ENCODE data around the gene IL13RA2. TPM values are rescaled to one million over a fixed set of nuclear protein-coding genes. Genes with fewer than 3 reads are reported as not detected.

Gene IL13RA2
- total and polyA plus RNA-seq, 2 donors (not counting 3 experiments of a cell fraction or from before 2014, with no cell fraction given), result not detected

GRCh38 chrX:114985967-114986592 is 31.3 kb downstream of the IL13RA2 start:
- no peak overlapping the region for H3K27ac ChIP-seq (ENCODE audit: insufficient read depth, low read depth, low read length)
- no peaks in the 10 kb centered on the region for H3K9me3 ChIP-seq (replicated peaks; ENCODE audit: control insufficient read depth, insufficient read depth, low read length)
- H3K36me3 ChIP-seq (ENCODE audit: control insufficient read depth in 2 of 2, extremely low read depth in 1 of 2, insufficient read depth in 2 of 2, low read length in 2 of 2), result no peaks in the 10 kb centered on the region
- H2AFZ ChIP-seq (ENCODE audit: low read depth, low read length), result no peak overlapping the region
- H3K79me2 ChIP-seq (ENCODE audit: control insufficient read depth, insufficient read depth, low read length), result no peaks in the 10 kb centered on the region
- ChIA-PET POLR2A (no interaction called here), CTCF (no interaction called here)
- intact Hi-C loops (cut with micrococcal nuclease), result no loop called here
- DNase-seq (ENCODE audit: low read depth, low spot score), result no peak
- no peaks in the 10 kb centered on the region for H3K27me3 ChIP-seq (ENCODE audit: control insufficient read depth in 2 of 2, insufficient read depth in 2 of 2, low read length in 2 of 2)
- no peak for FAIRE-seq
- dilution Hi-C loops (cut with MboI; ENCODE audit: extremely low pct_ligation_motif_present, low sequenced_read_pairs), result no loop called here
- no peaks in the 10 kb centered on the region for H3K9me1 ChIP-seq (replicated peaks; ENCODE audit: control insufficient read depth, extremely low read depth, insufficient read depth, low read length)
- H3K9ac ChIP-seq (replicated peaks; ENCODE audit: extremely low read depth, insufficient read depth, low read length), result no peak overlapping the region
- TF ChIP-seq FOS (IDR thresholded peaks at IDR 0.05; ENCODE audit: borderline replicate concordance, insufficient read depth, low read length) (no peak), JUN (IDR thresholded peaks at IDR 0.05; ENCODE audit: borderline replicate concordance, insufficient read depth, insufficient read length, low read depth) (no peak)
- no TSS peak for BruUV-seq (replicated peaks)
- H4K20me1 ChIP-seq (replicated peaks; ENCODE audit: control insufficient read depth, extremely low read depth, insufficient read depth, low read length), result no peaks in the 10 kb centered on the region
- H3K4me3 ChIP-seq (replicated peaks in 1 of 3; ENCODE audit: insufficient read depth in 1 of 3, low read depth in 1 of 3, low read length in 3 of 3), result no peak overlapping the region
- H3K4me1 ChIP-seq (ENCODE audit: control insufficient read depth, extremely low read depth, insufficient read depth, low read length), result no peaks in the 10 kb centered on the region
- no peak overlapping the region for H3K4me2 ChIP-seq (ENCODE audit: insufficient read depth, low read length)

GRCh38 chrX:114976292-114976691 is 41.1 kb downstream of the IL13RA2 start:
- BruUV-seq (replicated peaks), result no TSS peak
- no peaks in the 10 kb centered on the region for H3K27me3 ChIP-seq (ENCODE audit: control insufficient read depth in 2 of 2, insufficient read depth in 2 of 2, low read length in 2 of 2)
- intact Hi-C loops (cut with micrococcal nuclease) (no loop called here), dilution Hi-C loops (cut with MboI; ENCODE audit: extremely low pct_ligation_motif_present, low sequenced_read_pairs) (no loop called here)
- H3K4me2 ChIP-seq (ENCODE audit: insufficient read depth, low read length), result no peak overlapping the region
- no peaks in the 10 kb centered on the region for H3K4me1 ChIP-seq (ENCODE audit: control insufficient read depth, extremely low read depth, insufficient read depth, low read length)
- DNase-seq (ENCODE audit: low read depth, low spot score), result no peak
- H3K36me3 ChIP-seq (ENCODE audit: control insufficient read depth in 2 of 2, extremely low read depth in 1 of 2, insufficient read depth in 2 of 2, low read length in 2 of 2), result no peaks in the 10 kb centered on the region
- no peak overlapping the region for H3K4me3 ChIP-seq (replicated peaks in 1 of 3; ENCODE audit: insufficient read depth in 1 of 3, low read depth in 1 of 3, low read length in 3 of 3)
- TF ChIP-seq MYC (IDR thresholded peaks at IDR 0.05; ENCODE audit: low read depth, low read length), result no peak
- H3K27ac ChIP-seq (ENCODE audit: insufficient read depth, low read depth, low read length), result no peak overlapping the region
- no peak overlapping the region for H3K9ac ChIP-seq (replicated peaks; ENCODE audit: extremely low read depth, insufficient read depth, low read length)
- no peaks in the 10 kb centered on the region for H3K9me1 ChIP-seq (replicated peaks; ENCODE audit: control insufficient read depth, extremely low read depth, insufficient read depth, low read length)
- no peaks in the 10 kb centered on the region for H3K9me3 ChIP-seq (replicated peaks; ENCODE audit: control insufficient read depth, insufficient read depth, low read length)
- no peak overlapping the region for H2AFZ ChIP-seq (ENCODE audit: low read depth, low read length)
- FAIRE-seq, result no peak
- CTCF ChIA-PET, result no interaction called here
- no peaks in the 10 kb centered on the region for H3K79me2 ChIP-seq (ENCODE audit: control insufficient read depth, insufficient read depth, low read length)
- POLR2A ChIA-PET, result no interaction called here
- no peaks in the 10 kb centered on the region for H4K20me1 ChIP-seq (replicated peaks; ENCODE audit: control insufficient read depth, extremely low read depth, insufficient read depth, low read length)

All from endothelial cell of umbilical vein (primary cell).